ENCODE results near the gene CYP21A2.

Gene CYP21A2

DNA sequence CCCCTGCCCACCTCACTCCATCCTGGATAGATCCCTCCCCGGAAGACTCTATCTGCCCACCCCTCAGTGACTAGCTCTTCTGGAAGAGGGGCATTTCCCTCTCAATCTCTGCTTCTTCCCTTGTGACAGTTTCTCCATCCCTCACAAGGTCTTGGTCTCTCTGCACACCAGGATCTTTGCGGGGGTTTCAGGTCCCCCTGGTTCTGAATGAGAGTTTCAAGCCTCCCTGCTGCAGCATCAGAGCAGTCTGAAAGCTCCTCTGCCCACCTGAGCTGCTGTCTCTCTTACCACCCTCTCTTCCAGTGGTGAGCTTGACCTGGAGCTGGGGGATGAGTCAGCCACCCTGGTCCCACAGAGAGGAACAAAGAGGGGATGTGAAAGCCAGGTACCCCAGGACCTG, 46.6 kb downstream of the CYP21A2 start:
- no peak for DNase-seq

DNA sequence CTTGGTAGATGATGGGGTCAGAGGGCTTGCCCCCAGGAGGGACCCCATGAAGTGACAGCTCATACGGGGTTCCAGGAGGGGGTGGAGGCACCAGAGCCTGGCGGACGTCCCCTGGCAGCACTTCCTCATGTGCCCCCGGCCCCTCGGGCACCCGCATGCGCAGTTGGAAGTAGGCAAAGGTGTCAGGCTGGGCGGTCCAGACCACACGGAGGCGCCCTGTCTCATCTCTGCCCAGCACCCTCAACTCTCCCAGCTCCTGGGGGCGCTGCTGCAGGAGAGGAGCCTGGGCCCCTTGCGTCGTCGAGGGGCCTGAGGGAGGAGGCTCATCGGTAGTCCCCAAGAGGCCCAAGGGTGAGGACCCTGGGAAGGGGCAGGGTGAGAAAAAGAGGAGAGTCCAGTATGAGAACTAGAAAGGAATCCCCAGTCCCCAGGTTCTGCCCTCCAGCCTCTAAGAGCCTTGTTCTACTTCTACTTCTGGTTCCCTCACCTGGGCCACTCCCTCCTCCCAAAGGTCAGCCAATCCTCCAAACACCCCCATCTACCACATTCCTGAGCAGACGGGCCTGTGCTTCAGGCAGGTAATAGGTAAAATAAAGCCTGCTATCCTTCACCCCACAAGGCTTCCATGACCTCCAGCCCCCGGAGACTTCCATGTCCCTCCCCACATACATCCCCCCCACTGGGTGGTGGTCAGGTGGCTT, 47.7 kb downstream of the CYP21A2 start:
- no peak for DNase-seq

DNA sequence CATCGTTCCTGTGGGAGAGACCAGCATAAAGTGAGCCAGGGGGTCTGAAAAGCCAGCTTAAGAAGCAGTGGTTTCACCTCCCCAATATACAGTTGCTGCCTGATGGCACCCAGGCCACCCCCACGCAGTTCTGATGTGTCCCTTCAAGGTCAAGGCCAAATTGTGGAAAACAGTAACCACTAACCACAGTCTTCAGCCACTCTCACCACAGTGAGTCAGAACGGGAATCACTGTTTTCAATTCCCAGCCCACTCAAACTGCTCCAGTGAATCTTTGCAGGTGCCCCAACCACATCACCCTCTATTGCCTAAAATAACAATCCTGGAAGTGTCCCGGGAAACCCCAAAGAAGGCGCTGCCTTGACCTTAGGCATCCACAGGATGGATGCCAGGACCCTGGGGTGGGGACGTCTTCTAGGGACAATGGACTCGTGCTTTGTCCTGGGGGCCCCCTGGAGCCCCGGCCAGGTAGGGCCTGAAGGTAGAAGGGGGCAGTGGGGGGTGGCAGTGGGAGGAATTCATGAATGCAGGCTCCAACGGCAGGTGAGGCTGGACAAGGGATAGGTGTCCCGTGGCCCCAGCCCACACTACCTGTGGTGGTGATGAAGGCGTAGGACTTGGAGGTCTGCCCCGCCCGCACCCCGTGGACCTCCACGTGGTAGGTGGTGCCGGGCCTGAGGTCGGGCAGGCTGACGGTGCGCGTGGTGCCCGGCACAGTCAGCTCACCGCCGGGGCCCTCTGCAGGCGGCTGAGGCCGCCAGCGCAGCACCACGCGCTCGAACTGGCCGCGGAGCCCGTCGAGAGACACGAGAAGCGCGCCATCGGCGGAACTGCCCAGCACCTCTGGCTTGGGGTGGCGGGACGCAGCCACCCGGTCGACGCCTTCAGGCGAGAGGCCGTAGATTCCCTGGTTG, 48.7 kb downstream of the CYP21A2 start:
- peak; percentile 66 for DNase-seq

DNA sequence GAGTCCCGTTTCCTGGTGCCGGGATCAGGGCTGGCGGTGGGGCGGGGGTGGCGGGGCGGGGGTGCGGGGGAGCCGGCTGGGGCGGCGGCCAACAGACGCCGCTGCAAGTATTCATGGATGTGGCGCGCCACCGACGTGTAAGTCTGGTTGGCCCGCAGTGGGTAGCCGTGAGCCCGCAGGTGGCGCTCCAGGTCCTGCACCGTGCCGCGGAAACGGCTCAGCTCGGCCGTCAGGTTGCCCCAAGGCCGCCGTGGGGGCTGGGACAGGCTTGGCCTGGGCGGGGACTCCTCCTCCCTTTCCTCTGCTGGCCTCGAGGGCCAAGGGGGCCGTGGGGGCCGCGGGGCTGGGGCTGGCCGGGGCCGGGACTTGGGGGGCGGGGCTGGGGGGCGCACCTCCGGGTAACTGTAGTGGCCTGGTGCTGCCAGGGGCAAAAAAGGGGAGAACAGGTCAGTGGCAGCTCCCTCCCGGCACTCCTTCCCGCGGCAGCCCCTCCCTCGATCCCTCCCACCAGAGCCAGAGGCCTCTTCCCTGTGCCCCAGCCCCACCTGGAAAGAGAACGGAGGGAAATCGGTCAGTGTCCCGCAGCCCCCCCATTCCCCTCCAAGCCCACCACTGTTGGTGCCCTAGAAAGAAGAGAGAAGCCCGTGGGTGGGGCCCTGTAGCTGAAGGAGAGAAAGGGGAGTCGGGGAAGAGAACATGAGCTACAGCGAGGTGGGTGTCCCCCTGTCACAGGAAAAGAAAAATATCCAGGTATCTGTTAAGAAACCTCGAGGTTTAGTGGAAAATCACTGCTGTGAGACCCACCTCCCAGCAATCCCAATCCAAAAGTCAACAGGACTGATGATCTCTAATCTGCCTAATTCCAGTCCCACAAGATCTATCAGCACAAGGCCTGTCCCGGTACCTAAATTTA, 49.6 kb downstream of the CYP21A2 start:
- peak; percentile 87 for DNase-seq

DNA sequence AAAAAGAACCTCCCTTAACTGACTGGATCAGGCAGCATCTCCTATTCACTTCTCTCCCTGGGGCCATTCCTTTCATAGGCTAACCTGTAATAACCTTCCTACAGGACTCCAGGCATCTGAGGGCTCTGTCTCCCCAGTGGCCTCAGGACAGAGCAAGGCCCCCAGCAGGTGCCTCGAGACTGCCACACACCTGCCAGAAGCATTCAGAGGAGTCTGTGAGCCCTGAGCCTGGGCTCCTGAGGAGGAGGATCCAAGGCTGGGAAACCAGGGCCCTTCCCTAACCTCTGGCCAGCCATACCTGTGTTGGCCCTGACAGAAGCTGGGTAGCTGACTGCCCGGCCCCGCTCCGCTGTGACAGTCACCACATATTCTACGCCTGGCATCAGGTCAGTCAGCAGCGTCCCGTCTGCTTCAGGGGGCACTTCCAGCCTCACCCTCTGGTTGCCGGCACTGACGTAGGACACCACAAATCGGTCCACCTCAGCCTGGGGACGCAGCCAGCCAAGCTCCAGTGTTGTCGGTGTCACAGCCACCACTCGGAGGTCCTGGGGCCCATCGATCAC, 50.4 kb downstream of the CYP21A2 start:
- DNase-seq = no peak

DNA sequence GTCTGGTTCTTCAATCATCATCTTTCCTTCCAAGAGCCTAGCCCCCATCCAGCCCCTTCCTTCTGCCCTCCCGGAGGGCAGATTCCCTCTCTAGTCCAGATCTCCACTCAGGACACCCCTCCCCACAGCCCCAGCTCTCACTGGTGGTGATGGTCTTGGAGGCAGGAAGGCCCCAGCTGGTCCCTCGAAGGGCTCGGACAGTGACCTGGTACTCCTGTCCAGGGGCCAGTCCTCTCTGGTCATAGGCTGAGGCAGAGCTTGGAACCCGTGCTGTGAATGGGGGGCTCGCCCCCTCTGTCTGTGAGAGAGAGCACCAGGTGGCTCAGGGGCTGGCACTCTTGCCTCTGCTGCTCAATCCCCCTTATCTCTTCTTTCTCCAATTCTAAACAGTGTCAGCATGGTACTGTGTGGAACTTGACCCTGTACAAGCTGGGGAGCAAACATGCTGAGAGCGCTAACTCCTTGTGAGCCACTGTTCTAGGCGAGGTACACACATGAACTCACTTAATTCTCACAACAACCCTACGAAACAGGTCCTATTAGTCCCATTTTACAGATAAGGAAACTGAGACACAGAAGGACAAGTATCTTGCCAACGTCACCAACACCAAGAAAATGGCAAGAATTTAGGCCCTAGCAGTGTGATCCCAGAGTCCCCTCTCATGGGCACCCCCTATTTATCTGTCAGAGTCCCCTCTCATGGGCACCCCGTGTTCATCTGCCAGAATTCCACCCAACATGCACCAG, 51.0 kb downstream of the CYP21A2 start:
- DNase-seq = no peak
